ENCODE data around the gene ATP6V0A1.
"Not testable (repeated sequence)": the region's sequence is repeated elsewhere in the genome, so short reads cannot be mapped to it uniquely, and the experiment has no call there.

ATP6V0A1 gene

DNA sequence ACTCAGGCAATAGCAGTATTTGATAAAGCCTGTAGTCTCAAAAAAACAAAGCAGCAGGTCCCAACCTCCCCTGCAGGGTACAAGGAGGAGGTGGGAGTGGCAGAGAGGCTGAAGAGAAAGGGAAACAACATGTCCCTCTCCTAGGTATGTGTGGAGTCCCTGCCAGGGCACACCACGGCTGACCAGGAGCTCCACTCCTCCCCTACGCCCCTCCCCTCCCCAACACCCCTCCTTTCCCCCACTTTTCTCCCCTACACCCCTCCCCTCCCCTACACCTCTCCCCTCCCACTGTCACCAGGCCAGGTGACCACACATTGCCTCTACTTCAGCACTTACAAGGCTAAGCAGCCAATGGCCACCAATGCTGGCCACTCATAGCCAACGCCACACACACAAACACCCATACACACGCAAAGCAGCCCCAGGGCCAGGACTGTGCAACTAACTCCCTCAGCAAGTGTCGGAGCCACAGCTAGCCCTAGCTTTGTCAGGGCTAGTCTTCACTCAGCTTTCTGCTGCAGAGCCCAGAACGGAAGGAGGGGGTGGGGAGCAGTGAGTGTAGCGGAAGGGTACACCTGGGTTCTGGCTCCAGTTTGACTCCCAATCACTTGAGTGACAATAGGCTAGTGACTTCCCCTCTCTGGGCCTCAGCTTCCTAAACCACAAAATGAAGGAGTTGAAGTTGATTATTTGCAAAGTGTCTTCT is 43.8 kb upstream of the ATP6V0A1 start:
- no peak for FAIRE-seq

DNA sequence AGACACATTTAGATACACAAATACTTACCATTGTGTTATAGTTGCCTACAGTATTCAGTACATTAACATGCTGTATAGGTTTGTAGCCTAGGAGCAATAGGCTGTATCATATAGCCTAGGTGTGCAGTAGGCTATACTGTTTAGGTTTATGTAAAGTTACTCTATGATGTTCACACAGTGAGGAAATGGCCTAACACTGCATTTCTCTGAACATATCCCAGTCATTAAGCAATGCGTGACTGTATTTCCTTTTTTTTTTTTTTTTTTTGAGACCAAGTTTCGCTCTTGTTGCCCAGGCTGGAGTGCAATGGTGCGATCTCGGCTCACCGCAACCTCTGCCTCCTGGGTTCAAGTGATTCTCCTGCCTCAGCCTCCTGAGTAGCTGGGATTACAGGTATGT is 40.7 kb upstream of the ATP6V0A1 start:
- DNase-seq (ENCODE audit: insufficient read length, low spot score); FAIRE-seq: not testable (repeated sequence)

More for the DNA sequence above, 43.8 kb upstream of the ATP6V0A1 start:
- DNase-seq (ENCODE audit: insufficient read length, low spot score): no peak
- TF ChIP-seq, protein P1, sequence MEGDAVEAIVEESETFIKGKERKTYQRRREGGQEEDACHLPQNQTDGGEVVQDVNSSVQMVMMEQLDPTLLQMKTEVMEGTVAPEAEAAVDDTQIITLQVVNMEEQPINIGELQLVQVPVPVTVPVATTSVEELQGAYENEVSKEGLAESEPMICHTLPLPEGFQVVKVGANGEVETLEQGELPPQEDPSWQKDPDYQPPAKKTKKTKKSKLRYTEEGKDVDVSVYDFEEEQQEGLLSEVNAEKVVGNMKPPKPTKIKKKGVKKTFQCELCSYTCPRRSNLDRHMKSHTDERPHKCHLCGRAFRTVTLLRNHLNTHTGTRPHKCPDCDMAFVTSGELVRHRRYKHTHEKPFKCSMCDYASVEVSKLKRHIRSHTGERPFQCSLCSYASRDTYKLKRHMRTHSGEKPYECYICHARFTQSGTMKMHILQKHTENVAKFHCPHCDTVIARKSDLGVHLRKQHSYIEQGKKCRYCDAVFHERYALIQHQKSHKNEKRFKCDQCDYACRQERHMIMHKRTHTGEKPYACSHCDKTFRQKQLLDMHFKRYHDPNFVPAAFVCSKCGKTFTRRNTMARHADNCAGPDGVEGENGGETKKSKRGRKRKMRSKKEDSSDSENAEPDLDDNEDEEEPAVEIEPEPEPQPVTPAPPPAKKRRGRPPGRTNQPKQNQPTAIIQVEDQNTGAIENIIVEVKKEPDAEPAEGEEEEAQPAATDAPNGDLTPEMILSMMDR (IDR thresholded peaks at IDR 0.05; ENCODE audit: insufficient read depth, missing control alignments): no peak

DNA sequence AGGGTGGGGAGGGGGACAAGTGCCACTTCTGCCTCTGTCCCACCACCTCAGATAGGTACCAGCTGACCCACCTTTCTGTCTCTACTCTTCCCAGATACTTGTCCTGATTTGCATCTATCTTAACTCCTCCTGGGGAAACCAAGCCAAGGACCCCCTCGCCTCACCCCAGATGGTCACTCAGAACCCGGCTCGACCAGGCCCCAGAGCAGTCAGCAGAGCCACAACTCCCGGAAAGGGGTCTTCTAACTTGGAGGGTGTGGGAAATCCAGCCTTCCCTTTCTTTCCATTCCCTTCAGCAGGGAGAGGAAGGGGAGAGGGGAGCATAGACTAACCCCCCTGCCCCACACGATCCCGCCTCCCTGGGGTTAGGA is 37.6 kb upstream of the ATP6V0A1 start:
- FAIRE-seq (no peak), DNase-seq (ENCODE audit: insufficient read length, low spot score) (no peak)
- TF ChIP-seq, protein P1 (IDR thresholded peaks at IDR 0.05; ENCODE audit: insufficient read depth, missing control alignments): no peak

DNA sequence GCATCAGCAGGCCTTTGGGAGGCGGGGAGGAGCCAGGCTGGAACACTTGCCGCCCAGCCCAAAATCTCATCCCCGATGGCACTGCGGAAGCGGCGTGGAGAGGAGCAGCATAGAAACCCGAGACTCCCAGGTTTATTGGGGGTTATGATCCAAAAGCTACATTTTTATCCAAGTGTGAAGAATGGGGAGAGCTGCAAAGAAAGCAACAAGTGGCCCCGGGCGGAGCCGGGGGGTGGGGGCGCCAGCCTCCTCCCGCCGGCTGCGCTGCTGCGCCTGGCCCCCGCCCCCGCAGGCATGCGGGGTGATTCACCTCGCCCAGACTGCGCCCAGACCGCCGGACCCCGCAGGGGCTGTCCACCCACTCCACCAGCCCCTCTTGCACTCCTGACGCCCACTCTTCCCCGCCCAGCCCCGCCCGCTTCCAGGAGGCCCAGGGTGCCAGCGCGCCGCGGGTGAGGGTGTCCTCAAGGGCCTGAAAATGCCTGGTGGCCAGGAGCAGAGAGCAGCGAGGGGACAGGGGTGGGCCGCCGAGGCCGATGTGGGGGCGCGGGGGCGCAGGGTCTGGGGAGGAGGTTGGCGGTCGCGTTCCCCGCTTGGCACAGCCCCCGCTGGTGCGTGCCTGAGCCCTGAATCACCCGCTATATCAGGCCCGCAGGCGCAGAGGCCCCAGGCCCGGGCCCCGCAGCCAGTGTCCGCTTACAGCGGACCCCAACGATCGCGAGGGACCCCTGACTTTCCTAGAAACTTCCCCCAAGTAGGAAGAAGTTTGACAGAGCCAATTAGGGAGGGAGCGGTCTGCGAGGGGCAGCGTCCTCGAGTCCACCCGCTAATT is 37.0 kb upstream of the ATP6V0A1 start:
- TF ChIP-seq, protein P1 (IDR thresholded peaks at IDR 0.05; ENCODE audit: insufficient read depth, missing control alignments): no peak
- FAIRE-seq (no peak), DNase-seq (ENCODE audit: insufficient read length, low spot score) (no peak)

DNA sequence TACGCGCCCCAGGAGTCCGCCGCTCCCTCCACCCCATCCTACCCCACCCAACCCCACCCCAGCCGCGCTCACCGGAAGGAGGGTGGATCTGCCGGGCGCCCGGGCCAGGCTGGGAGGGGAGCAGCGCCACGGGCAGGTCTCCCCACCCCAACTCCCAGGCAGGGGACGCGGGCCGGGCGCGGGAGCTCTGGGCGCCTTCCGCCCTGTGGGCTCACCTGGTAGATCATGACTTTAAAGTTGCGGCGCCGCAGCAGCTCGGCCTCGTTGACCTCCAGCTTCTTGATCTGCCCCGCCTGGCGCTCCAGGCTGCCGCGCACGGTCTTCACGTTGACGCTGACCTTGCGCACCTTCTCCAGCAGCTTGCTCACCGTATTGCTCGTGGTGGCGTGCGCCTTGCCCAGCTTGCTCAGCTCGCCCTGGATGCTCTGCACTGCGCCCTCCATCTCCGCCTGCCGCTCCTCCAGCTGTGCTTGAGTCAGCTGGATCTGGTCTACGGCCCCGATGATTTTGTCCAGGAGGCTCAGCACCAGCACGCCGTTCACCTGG is 36.2 kb upstream of the ATP6V0A1 start:
- FAIRE-seq: no peak
- DNase-seq (ENCODE audit: insufficient read length, low spot score): no peak
- TF ChIP-seq, protein P1 (IDR thresholded peaks at IDR 0.05; ENCODE audit: insufficient read depth, missing control alignments): no peak

DNA sequence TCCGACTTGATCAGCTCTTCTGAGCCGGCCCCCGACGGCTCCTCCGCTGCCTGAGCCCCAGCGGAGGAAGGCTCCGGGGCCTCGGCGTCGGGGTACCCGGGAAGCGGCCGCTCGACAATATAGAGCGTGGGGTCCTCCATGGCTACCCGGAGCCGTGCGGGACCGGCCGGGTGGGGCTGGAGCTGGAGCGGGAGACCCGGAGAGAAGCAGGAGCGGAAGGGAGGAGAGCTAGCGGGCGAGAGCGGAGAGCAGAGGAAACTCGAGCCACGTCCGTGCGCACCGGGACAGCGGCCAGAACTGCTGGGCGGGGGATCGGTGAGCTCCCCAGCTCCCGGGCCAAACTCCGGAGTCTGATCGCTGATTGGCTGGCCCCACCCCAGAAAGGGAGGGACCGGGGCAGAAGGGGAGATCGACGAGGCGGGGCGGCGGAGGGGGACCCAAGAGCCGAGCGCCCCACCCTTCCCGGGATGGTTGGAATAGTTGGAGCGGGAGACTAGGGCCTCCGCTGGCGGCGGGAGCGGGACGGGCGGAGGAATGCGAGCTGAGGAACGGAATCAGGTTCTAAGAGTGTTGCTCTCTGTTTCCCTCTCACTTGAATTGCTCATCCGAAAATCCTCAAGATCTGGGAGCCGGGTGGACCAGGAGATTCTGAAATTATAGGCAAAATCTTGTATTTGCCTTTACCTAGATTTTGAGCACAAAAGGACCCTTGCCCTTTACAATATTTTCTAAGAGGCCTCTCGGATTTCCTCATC is 35.5 kb upstream of the ATP6V0A1 start, which contains the start of gene CAVIN1:
CAVIN1 (minus strand) TSS at position 299 of the 755 bp plus-strand sequence; CDS start at position 140, 159 bp downstream.
- TF ChIP-seq, protein P1 (IDR thresholded peaks at IDR 0.05; ENCODE audit: insufficient read depth, missing control alignments): no peak
- DNase-seq (ENCODE audit: insufficient read length, low spot score) (no peak), FAIRE-seq (no peak)

DNA sequence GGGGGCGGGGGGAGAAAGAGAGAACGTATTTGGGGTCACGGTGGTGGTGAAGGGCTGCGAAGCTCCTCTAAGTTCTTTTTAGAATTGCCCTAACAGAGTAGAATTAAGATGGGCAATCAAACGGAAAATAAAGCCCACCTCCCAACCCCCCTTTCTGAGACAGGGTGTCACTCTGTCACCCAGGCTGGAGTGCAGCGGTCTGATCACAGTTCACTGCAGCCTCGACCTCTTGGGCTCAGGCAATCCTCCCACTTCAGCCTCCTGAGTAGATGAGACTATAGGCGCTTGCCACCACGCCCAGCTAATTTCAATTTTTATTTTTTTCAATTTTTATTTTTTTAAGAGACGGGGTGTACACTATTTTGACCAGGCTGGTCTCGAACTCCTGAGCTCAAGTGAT is 34.9 kb upstream of the ATP6V0A1 start:
- TF ChIP-seq, protein P1 (IDR thresholded peaks at IDR 0.05; ENCODE audit: insufficient read depth, missing control alignments): no peak
- FAIRE-seq (no peak), DNase-seq (ENCODE audit: insufficient read length, low spot score) (no peak)

All from D721Med (cell line).